H9 (cell line): ENCODE results near the gene CEP131. TPM values are rescaled to one million over a fixed set of nuclear protein-coding genes. Genes with fewer than 3 reads are reported as not detected.

Experiments
- DNase-seq: peaks from one replicate; pipeline ENCODE4 v3.0.0-alpha.2; 2017
- H2AFZ ChIP-seq: one replicate; pipeline ENCODE4 v1.6.1; 2013; ENCODE audit warnings: mild to moderate bottlenecking, low read length, control low read depth, moderate library complexity
- H2AK5ac ChIP-seq: 2 replicates; pipeline ENCODE4 v1.6.1; 2013; ENCODE audit warnings: low read length, control low read depth, mixed read lengths; ENCODE audit not compliant: insufficient read length
- H2BK120ac ChIP-seq: one replicate; pipeline ENCODE4 v1.6.1; 2013; ENCODE audit warnings: low read depth, mild to moderate bottlenecking, low read length, control low read depth, inconsistent platforms; ENCODE audit not compliant: poor library complexity, severe bottlenecking
- H2BK12ac ChIP-seq: 2 replicates; pipeline ENCODE4 v1.6.1; 2013; ENCODE audit warnings: low read length, control low read depth, mixed read lengths, low read depth; ENCODE audit not compliant: insufficient read length
- H2BK15ac ChIP-seq: 2 replicates; pipeline ENCODE4 v1.6.1; 2013; ENCODE audit warnings: low read depth, low read length, control low read depth
- H2BK20ac ChIP-seq: one replicate; pipeline ENCODE4 v1.6.1; 2013; ENCODE audit warnings: low read depth, mild to moderate bottlenecking, low read length, control low read depth, inconsistent platforms; ENCODE audit not compliant: poor library complexity, severe bottlenecking
- H2BK5ac ChIP-seq: 2 replicates; pipeline ENCODE4 v1.6.1; 2013; ENCODE audit warnings: low read length, control low read depth, mixed read lengths; ENCODE audit not compliant: insufficient read length
- H3K14ac ChIP-seq: 2 replicates; pipeline ENCODE4 v1.6.1; 2013; ENCODE audit warnings: low read length, control low read depth; ENCODE audit not compliant: insufficient read depth
- H3K18ac ChIP-seq: 2 replicates; pipeline ENCODE4 v1.6.1; 2013; ENCODE audit warnings: low read depth, mild to moderate bottlenecking, mixed read lengths, low read length, control low read depth; ENCODE audit not compliant: insufficient read length
- H3K23ac ChIP-seq: 2 replicates; pipeline ENCODE4 v1.6.1; 2013; ENCODE audit warnings: low read length, control low read depth, mixed read lengths, low read depth; ENCODE audit not compliant: insufficient read length
- H3K23me2 ChIP-seq: 2 replicates; pipeline ENCODE4 v1.6.1; 2013; ENCODE audit warnings: low read depth, mild to moderate bottlenecking, mixed read lengths, low read length, control low read depth; ENCODE audit not compliant: insufficient read length, poor library complexity, severe bottlenecking
- H3K27ac ChIP-seq: 2 replicates; pipeline ENCODE4 v1.5.1; 2013; ENCODE audit warnings: low read length, control low read depth, mixed read lengths, low read depth; ENCODE audit not compliant: insufficient read length
- H3K27me3 ChIP-seq: 2 replicates; pipeline ENCODE4 v1.6.1; 2013; ENCODE audit warnings: low read length, control low read depth, inconsistent platforms; ENCODE audit not compliant: insufficient read depth
- H3K4ac ChIP-seq: 2 replicates; pipeline ENCODE4 v1.6.1; 2013; ENCODE audit warnings: low read depth, mild to moderate bottlenecking, control low read depth, inconsistent platforms, low read length, moderate library complexity
- H3K4me1 ChIP-seq: 2 replicates; pipeline ENCODE4 v1.6.1; 2013; ENCODE audit warnings: low read length, control low read depth, inconsistent platforms; ENCODE audit not compliant: insufficient read depth
- H3K4me2 ChIP-seq: 2 replicates; pipeline ENCODE4 v1.6.1; 2013; ENCODE audit warnings: low read length, control low read depth, mixed read lengths; ENCODE audit not compliant: insufficient read length, insufficient read depth
- H3K56ac ChIP-seq: 2 replicates; pipeline ENCODE4 v1.6.1; 2013; ENCODE audit warnings: low read depth, mild to moderate bottlenecking, mixed read lengths, low read length, control low read depth; ENCODE audit not compliant: insufficient read length
- H3K79me1 ChIP-seq: 2 replicates; pipeline ENCODE4 v1.6.1; 2013; ENCODE audit warnings: low read depth, mild to moderate bottlenecking, moderate library complexity, low read length, control low read depth, inconsistent platforms; ENCODE audit not compliant: insufficient read depth, poor library complexity, severe bottlenecking
- H3K79me2 ChIP-seq: 2 replicates; pipeline ENCODE4 v1.6.1; 2013; ENCODE audit warnings: low read length, control low read depth, inconsistent platforms; ENCODE audit not compliant: insufficient read depth
- H3K9ac ChIP-seq: 2 replicates; pipeline ENCODE4 v1.6.1; 2013; ENCODE audit warnings: low read length, control low read depth, mixed read lengths; ENCODE audit not compliant: insufficient read length; ENCODE audit errors: extremely low read depth
- H3K9me3 ChIP-seq: one replicate; pipeline ENCODE4 v1.6.1; 2013; ENCODE audit warnings: low read depth, low read length, inconsistent platforms; ENCODE audit not compliant: control insufficient read depth
- H3T11ph ChIP-seq: one replicate; pipeline ENCODE4 v1.6.1; 2013; ENCODE audit warnings: mild to moderate bottlenecking, low read length, control low read depth, inconsistent platforms
- H4K20me1 ChIP-seq: one replicate; pipeline ENCODE4 v1.6.1; 2013; ENCODE audit not compliant: control insufficient read depth, insufficient read length, insufficient read depth
- H4K5ac ChIP-seq: 2 replicates; pipeline ENCODE4 v1.6.1; 2013; ENCODE audit warnings: low read depth, mild to moderate bottlenecking, mixed read lengths, low read length, control low read depth; ENCODE audit not compliant: insufficient read length
- H4K8ac ChIP-seq: replicated peaks from 2 replicates; pipeline ENCODE4 v1.6.1; 2013; ENCODE audit warnings: low read length, control low read depth, mixed read lengths, low read depth; ENCODE audit not compliant: insufficient read length
- H4K91ac ChIP-seq: 2 replicates; pipeline ENCODE4 v1.6.1; 2013; ENCODE audit warnings: low read depth, mild to moderate bottlenecking, moderate library complexity, mixed read lengths, low read length, control low read depth; ENCODE audit not compliant: insufficient read length
- H3K27ac Mint-ChIP-seq, 3 experiments: 2 replicates in 2 of 3; 3 replicates in 1 of 3; pipeline ENCODE4 v1.8.0; 2020 to 2021; ENCODE audit warnings: mixed read lengths in 3 of 3, mild to moderate bottlenecking in 1 of 3, moderate library complexity in 1 of 3
- H3K27me3 Mint-ChIP-seq: 2 replicates; pipeline ENCODE4 v1.8.0; 2021; ENCODE audit warnings: low read depth, mild to moderate bottlenecking, moderate library complexity, mixed read lengths
- H3K36me3 Mint-ChIP-seq, 3 experiments: 2 replicates in 2 of 3; 3 replicates in 1 of 3; pipeline ENCODE4 v1.8.0; 2020 to 2021; ENCODE audit warnings: low read depth in 3 of 3, mixed read lengths in 3 of 3; ENCODE audit not compliant: insufficient read depth in 1 of 3
- H3K4me1 Mint-ChIP-seq, 2 experiments: 2 replicates each; pipeline ENCODE4 v1.8.0; 2020; ENCODE audit warnings: mixed read lengths in 2 of 2
- H3K4me3 Mint-ChIP-seq, 2 experiments: 2 replicates in 1 of 2; 3 replicates in 1 of 2; pipeline ENCODE4 v1.8.0; 2020 to 2021; ENCODE audit warnings: mild to moderate bottlenecking in 2 of 2, mixed read lengths in 2 of 2, moderate library complexity in 1 of 2
- H3K9me3 Mint-ChIP-seq, 2 experiments: 2 replicates in 1 of 2; 3 replicates in 1 of 2; pipeline ENCODE4 v1.8.0; 2020; ENCODE audit warnings: mild to moderate bottlenecking in 2 of 2, mixed read lengths in 2 of 2, moderate library complexity in 1 of 2
- WGBS: extraction: QIAGEN DNeasy Blood & Tissue Kit; methylation state at CpG from one replicate; pipeline ENCODE4 v1.1.7; 2013; ENCODE audit warnings: missing lambda C conversion rate, low lambda C conversion rate, mixed read lengths; ENCODE audit not compliant: insufficient read length; ENCODE audit errors: extremely low coverage; 5-methylcytosine and 5-hydroxymethylcytosine counted together
- total RNA-seq: library from RNA; stranded (reverse); gene quantifications from 2 replicates; pipeline ENCODE4 v1.2.1, GENCODE V29; 2021
- TF ChIP-seq, protein P1 (sequence below): fragments of 200-600 bp; sonication (generic); conservative IDR thresholded peaks from 3 replicates; pipeline ENCODE4 v1.8.0; 2021; ENCODE audit warnings: antibody characterized with exemption, mild to moderate bottlenecking

Gene CEP131
- total RNA-seq, 1 experiment from 2014 or later: 16.3 TPM

DNA sequence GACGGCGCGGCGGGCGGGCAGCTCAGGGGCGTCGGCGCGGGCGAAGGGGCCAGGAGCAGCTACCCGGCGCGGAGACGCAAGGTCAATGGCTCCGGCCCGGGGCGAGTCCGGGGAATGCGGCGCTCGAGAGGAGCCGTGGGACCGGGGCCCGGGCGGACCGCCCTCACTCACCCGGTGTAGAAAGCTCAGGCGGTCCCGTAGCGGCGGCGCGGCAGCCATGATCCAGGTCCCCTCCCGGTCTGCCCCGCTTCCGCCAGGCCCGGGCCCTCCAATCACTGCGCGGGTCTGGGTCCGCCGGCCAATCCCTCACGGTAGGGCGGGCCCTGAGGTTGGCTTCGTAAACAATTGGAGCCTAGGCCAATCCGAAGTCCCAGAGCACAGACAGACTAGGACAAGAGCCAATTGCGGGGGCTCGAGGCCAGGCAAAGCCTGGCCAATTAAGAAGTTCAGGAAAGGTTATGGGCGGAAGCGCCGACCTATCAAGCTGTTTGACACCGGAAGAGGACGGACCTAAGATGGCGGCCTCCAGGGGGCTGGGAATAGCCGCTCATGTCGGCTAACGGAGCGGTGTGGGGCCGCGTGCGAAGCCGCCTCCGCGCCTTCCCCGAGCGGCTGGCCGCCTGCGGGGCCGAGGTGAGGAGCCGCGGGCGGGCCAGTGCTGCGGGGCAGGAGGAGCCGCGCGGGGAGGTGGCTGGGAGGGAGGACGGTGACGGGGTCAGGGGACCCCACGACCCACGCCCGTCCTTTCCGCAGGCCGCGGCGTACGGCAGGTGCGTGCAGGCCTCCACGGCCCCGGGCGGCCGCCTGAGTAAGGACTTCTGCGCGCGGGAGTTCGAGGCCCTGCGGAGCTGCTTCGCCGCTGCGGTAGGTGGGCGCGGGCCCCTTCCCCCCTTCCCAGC lies 16.3 kb upstream of the CEP131 start, which contains the start of the genes NDUFAF8 and TEPSIN:
TSS of gene NDUFAF8 (plus strand) at position 504 of the 899 bp plus-strand sequence. CDS start at position 550, 46 bp downstream.
TSS of gene TEPSIN (minus strand) at position 241 of the 899 bp plus-strand sequence. CDS start at position 219, 22 bp downstream.
- no peak within 1 kb of the TSS for H4K8ac ChIP-seq
- Mint-ChIP-seq H3K4me1 (peaks cover 19 to 32% of the 10 kb centered on the region in 2 experiments), H3K27ac (peak within 1 kb of the TSS; percentile 66 to 96 (median 96); a peak in 5 of 7 replicates), H3K27me3 (no peaks in the 10 kb centered on the region; the same call in none of the 2 replicates), H3K4me3 (peak within 1 kb of the TSS; percentile 93 to 97), H3K9me3 (no peaks in the 10 kb centered on the region; a peak in 2 of 5 replicates), H3K36me3 (peaks cover 5 to 15% (median 9%) of the 10 kb centered on the region in 3 experiments; a peak in 6 of 7 replicates)
- DNase-seq: peak; percentile 100
- peak within 1 kb of the TSS; percentile 94 for H3K4me2 ChIP-seq
- H3K9me3 ChIP-seq: no peaks in the 10 kb centered on the region
- no peak within 1 kb of the TSS for H2AK5ac ChIP-seq
- peak within 1 kb of the TSS; percentile 77 for H3K14ac ChIP-seq
- WGBS: no CpG with 5 or more reads among the region's 100 CpGs
- no peak within 1 kb of the TSS for H2AFZ ChIP-seq
- no peak within 1 kb of the TSS for H4K5ac ChIP-seq
- peak within 1 kb of the TSS; percentile 89 for H3K9ac ChIP-seq
- no peak within 1 kb of the TSS for H4K91ac ChIP-seq
- no peaks in the 10 kb centered on the region for H3K27me3 ChIP-seq
- no peak within 1 kb of the TSS for H2BK15ac ChIP-seq
- no peak within 1 kb of the TSS for H3K4ac ChIP-seq
- peaks cover 3% of the 10 kb centered on the region for H4K20me1 ChIP-seq
- H2BK5ac ChIP-seq: no peak within 1 kb of the TSS
- no peak within 1 kb of the TSS for H2BK20ac ChIP-seq
- TF ChIP-seq, protein P1, sequence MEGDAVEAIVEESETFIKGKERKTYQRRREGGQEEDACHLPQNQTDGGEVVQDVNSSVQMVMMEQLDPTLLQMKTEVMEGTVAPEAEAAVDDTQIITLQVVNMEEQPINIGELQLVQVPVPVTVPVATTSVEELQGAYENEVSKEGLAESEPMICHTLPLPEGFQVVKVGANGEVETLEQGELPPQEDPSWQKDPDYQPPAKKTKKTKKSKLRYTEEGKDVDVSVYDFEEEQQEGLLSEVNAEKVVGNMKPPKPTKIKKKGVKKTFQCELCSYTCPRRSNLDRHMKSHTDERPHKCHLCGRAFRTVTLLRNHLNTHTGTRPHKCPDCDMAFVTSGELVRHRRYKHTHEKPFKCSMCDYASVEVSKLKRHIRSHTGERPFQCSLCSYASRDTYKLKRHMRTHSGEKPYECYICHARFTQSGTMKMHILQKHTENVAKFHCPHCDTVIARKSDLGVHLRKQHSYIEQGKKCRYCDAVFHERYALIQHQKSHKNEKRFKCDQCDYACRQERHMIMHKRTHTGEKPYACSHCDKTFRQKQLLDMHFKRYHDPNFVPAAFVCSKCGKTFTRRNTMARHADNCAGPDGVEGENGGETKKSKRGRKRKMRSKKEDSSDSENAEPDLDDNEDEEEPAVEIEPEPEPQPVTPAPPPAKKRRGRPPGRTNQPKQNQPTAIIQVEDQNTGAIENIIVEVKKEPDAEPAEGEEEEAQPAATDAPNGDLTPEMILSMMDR: no peak
- H3K4me1 ChIP-seq: no peaks in the 10 kb centered on the region
- H2BK12ac ChIP-seq: no peak within 1 kb of the TSS
- peaks cover 12% of the 10 kb centered on the region for H3K23me2 ChIP-seq
- no peak within 1 kb of the TSS for H3K18ac ChIP-seq
- no peak within 1 kb of the TSS for H3K23ac ChIP-seq
- H3K27ac ChIP-seq: no peak within 1 kb of the TSS
- peaks cover 4% of the 10 kb centered on the region for H3K79me2 ChIP-seq
- no peak within 1 kb of the TSS for H3K56ac ChIP-seq
- no peak within 1 kb of the TSS for H3T11ph ChIP-seq
- no peak within 1 kb of the TSS for H2BK120ac ChIP-seq
- peaks cover 3% of the 10 kb centered on the region for H3K79me1 ChIP-seq
